SK-N-SH treated with all-trans-retinoic acid at 6 μM for 48 hours (cell line): ENCODE results near the gene NKD1.

Experiments
- ATAC-seq: fragments of 200-7000 bp; cut with Tn5 transposase; 3 replicates; pipeline ENCODE4 v1.9.1; 2020; ENCODE audit warnings: mild to moderate bottlenecking, moderate library complexity
- CSDC2 ChIP-seq: fragments of 250-450 bp; sonication (Bioruptor Pico); IDR thresholded peaks from 2 replicates; pipeline ENCODE4 v1.5.0; 2020; ENCODE audit warnings: mild to moderate bottlenecking, moderate library complexity
- CSRNP3 ChIP-seq: fragments of 250-450 bp; sonication (Bioruptor Pico); IDR thresholded peaks from 2 replicates; pipeline ENCODE4 v1.5.1; 2021; ENCODE audit warnings: mild to moderate bottlenecking, moderate library complexity
- ESRRG ChIP-seq: fragments of 250-450 bp; sonication (Bioruptor Pico); IDR thresholded peaks from 2 replicates; pipeline ENCODE4 v1.6.1; 2021; ENCODE audit warnings: mild to moderate bottlenecking
- GLIS3 ChIP-seq: fragments of 250-450 bp; sonication (Bioruptor Pico); IDR thresholded peaks from 2 replicates; pipeline ENCODE4 v1.5.0; 2020; ENCODE audit warnings: mild to moderate bottlenecking, moderate library complexity
- ISL1 ChIP-seq: fragments of 250-450 bp; sonication (Bioruptor Pico); IDR thresholded peaks from 2 replicates; pipeline ENCODE4 v2.1.2; 2022; ENCODE audit warnings: mild to moderate bottlenecking, moderate library complexity
- OSR1 ChIP-seq: fragments of 250-450 bp; sonication (Bioruptor Pico); IDR thresholded peaks from 2 replicates; pipeline ENCODE4 v1.8.0; 2022; ENCODE audit warnings: moderate library complexity, mild to moderate bottlenecking, inconsistent platforms
- PATZ1 ChIP-seq: fragments of 250-450 bp; sonication (Bioruptor Pico); IDR thresholded peaks from 2 replicates; pipeline ENCODE4 v1.8.0; 2020; ENCODE audit warnings: mild to moderate bottlenecking, moderate library complexity, borderline replicate concordance
- PPARA ChIP-seq: fragments of 250-450 bp; sonication (Bioruptor Pico); IDR thresholded peaks from 2 replicates; pipeline ENCODE4 v1.5.0; 2020; ENCODE audit warnings: mild to moderate bottlenecking, borderline replicate concordance
- RARB ChIP-seq: fragments of 250-450 bp; sonication (Bioruptor Pico); IDR thresholded peaks from 2 replicates; pipeline ENCODE4 v1.8.0; 2021; ENCODE audit warnings: mild to moderate bottlenecking, moderate library complexity
- SNAI2 ChIP-seq: fragments of 250-450 bp; sonication (Bioruptor Pico); IDR thresholded peaks from 2 replicates; pipeline ENCODE4 v1.5.0; 2020; ENCODE audit warnings: mild to moderate bottlenecking, moderate library complexity
- TCF4 ChIP-seq: fragments of 250-450 bp; sonication (Bioruptor Pico); IDR thresholded peaks from 2 replicates; pipeline ENCODE4 v1.8.0; 2021; ENCODE audit warnings: mild to moderate bottlenecking, moderate library complexity, borderline replicate concordance
- TOX ChIP-seq: fragments of 250-450 bp; sonication (Bioruptor Pico); IDR thresholded peaks from 2 replicates; pipeline ENCODE4 v1.8.0; 2021; ENCODE audit warnings: mild to moderate bottlenecking, moderate library complexity, borderline replicate concordance
- TSHZ2 ChIP-seq: fragments of 250-450 bp; sonication (Bioruptor Pico); IDR thresholded peaks from 2 replicates; pipeline ENCODE4 v1.5.0; 2020; ENCODE audit warnings: mild to moderate bottlenecking, moderate library complexity
- ZC3H10 ChIP-seq: fragments of 250-450 bp; sonication (Bioruptor Pico); IDR thresholded peaks from 2 replicates; pipeline ENCODE4 v1.5.1; 2021; ENCODE audit warnings: mild to moderate bottlenecking, moderate library complexity
- ZFP3 ChIP-seq: fragments of 250-450 bp; sonication (Bioruptor Pico); IDR thresholded peaks from 2 replicates; pipeline ENCODE4 v1.5.0; 2020; ENCODE audit warnings: mild to moderate bottlenecking, moderate library complexity
- ZNF565 ChIP-seq: fragments of 450-650 bp; formaldehyde crosslinking; conservative IDR thresholded peaks from 2 replicates; pipeline ENCODE4 v1.5.0; 2020; ENCODE audit warnings: low read depth, mild to moderate bottlenecking, moderate library complexity
- ZNF70 ChIP-seq: fragments of 450-650 bp; formaldehyde crosslinking; IDR thresholded peaks from 2 replicates; pipeline ENCODE4 v1.5.0; 2020; ENCODE audit warnings: mild to moderate bottlenecking, moderate library complexity
- ZNF8 ChIP-seq: fragments of 450-650 bp; formaldehyde crosslinking; IDR thresholded peaks from 2 replicates; pipeline ENCODE4 v1.5.0; 2020; ENCODE audit warnings: mild to moderate bottlenecking, moderate library complexity

NKD1 gene

GRCh38 chr16:50638816-50639670, 90.8 kb downstream of the NKD1 start:
- ATAC-seq, result no peak
- no peak for TF ChIP-seq SNAI2 (CRISPR knock-in tag)
- TF ChIP-seq GLIS3 (CRISPR knock-in tag), result no peak
- TF ChIP-seq ZNF70, result no peak
- TF ChIP-seq TSHZ2 (CRISPR knock-in tag), result no peak
- no peak for TF ChIP-seq ZNF565 (CRISPR knock-in tag)
- no peak for TF ChIP-seq RARB (CRISPR knock-in tag)
- no peak for TF ChIP-seq CSRNP3 (CRISPR knock-in tag)
- no peak for TF ChIP-seq ISL1 (CRISPR knock-in tag)
- TF ChIP-seq ZNF8 (CRISPR knock-in tag), result no peak
- TF ChIP-seq ZC3H10 (CRISPR knock-in tag), result no peak
- TF ChIP-seq ESRRG (CRISPR knock-in tag), result no peak

GRCh38 chr16:50640391-50640790, 92.2 kb downstream of the NKD1 start:
- TF ChIP-seq SNAI2 (CRISPR knock-in tag) (no peak), OSR1 (no peak), TSHZ2 (CRISPR knock-in tag) (no peak), ZC3H10 (CRISPR knock-in tag) (no peak), TCF4 (CRISPR knock-in tag) (no peak), TOX (CRISPR knock-in tag) (no peak), CSRNP3 (CRISPR knock-in tag) (no peak), PATZ1 (CRISPR knock-in tag) (no peak), CSDC2 (no peak), ZFP3 (CRISPR knock-in tag) (no peak), PPARA (no peak), ZNF8 (CRISPR knock-in tag) (no peak), RARB (CRISPR knock-in tag) (no peak), ISL1 (CRISPR knock-in tag) (no peak)
- ATAC-seq, result no peak
